ENCODE results near the gene SCYGR2.
"Not testable (repeated sequence)": the region's sequence is repeated elsewhere in the genome, so short reads cannot be mapped to it uniquely, and the experiment has no call there.

DNA sequence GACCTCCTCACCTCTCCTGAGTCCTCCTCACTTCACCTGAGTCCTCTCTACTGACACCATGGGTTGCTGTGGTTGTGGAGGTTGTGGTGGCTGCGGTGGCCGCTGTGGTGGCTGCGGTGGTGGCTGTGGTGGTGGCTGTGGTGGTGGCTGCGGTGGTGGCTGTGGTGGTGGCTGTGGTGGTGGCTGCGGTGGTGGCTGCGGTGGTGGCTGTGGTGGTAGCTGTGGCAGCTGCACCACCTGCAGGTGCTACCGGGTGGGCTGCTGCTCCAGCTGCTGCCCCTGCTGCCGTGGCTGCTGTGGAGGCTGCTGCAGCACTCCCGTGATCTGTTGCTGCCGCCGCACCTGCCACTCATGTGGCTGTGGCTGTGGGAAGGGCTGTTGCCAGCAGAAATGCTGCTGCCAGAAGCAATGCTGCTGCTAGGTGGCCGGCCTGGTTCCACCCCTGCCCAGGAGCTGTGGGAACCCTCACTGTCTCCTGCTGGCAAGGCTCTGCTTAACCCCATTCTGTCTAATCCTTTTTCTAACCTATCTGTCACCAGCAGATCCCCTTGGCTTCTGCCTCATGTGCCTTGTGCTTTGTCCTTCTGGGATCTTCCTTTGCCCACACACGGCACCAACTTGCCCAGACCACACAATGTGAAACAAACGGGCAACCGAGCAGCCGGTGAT is at the start of gene SCYGR2:
- TF ChIP-seq POLR2AphosphoS5, POLR2A, TAF1 (IDR thresholded peaks at IDR 0.05; ENCODE audit: low read depth, low read length): not testable (repeated sequence)

Data from GM12891 (cell line).